NCI-H2196 treated with DMSO at 0.1 percent for 48 hours (cell line): ENCODE results near the gene UBE3B.

Experiments
- DNase-seq: peaks from one replicate; lab custom pipeline; 2025; ENCODE audit not compliant: unreplicated experiment; lab: John Stamatoyannopoulos, UW

UBE3B gene

DNA sequence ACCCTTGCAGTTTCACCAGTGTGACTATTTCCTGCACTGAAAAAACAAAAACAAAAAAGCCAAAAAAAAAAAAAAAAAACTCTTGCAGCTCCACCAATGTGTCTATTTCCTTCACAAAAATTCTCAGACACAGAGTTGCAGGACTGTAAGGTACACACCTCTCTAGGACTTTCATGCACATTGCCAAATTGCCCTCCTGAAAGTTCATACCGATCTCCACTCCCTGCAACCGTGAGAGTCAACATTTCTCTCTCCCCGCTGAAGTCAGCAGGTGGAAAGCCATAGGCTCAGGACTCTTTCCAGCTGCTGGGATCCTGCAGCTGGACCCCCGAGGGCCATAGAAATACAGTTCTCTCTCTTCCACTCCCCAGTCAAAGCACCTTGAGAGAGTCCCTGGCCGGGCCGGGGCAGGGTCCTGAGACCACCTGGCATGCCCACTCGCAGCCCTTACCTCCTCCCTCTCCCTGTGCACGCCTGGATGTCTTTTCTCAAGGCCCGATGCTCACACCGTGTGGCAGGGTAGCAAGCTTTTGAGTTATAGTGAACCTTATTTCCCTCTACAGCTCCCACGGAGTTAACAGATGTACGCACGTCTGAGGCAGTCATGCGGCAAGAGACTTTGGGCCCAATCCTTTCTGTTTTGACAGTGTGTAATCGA, 72.3 kb downstream of the UBE3B start:
- no peak for DNase-seq

DNA sequence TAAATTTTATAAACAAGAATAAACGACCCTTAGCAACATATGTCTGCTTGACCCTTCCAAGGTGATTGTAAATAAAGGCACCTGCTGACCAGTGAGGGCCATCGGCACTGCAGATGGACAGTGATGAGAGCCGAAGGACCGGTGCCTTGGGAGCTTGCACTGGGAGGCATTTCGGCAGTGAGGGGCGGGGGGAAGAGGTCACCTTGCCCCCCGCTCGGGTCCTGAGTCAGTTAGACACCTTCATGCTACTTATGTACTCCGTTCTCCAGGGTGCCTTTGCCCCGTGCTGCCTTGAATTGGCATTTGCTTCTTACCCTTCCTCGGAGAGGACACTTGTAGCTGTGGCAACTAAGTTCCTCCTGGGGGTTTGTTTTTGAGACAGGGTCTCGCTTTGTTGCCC, 72.8 kb downstream of the UBE3B start:
- DNase-seq = no peak

DNA sequence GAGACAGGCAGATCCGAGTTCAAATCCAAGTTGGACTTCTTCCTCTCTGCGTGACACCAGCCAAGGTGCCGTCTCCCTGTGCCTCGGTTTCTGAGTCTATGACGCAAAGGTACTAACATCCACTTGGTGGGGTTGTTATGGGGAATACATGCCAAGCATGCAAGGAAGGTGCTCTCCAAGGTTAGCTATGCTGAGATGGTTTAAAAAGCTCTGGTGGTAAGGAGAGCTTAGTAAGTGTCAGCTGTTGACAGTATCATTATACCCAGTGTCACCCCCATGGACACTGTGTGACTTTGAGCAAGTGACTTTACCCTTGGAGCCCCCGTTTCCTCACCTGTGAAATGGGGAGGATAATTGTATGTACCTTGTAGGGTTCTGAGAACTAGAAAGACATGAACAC, 73.7 kb downstream of the UBE3B start:
- DNase-seq = no peak

DNA sequence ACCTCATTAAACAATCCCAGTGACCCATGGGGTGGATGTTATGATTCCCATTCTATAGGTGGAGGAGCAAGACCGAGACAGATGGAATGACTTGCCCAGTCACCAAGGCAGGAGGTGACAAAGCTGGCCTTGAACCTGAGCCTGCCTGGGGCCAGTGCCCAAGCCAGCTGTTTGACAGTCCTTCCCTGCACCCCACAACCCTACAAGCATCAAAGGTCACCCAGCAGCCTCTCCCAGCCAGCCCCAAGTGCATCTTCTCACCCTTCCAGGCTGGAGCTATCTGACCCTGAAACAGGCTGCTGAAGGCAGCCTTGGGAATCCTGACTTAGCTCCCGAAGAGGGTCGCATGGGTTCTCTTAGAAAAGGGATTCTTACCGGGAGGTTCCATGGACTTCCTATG, 75.5 kb downstream of the UBE3B start:
- DNase-seq = no peak

DNA sequence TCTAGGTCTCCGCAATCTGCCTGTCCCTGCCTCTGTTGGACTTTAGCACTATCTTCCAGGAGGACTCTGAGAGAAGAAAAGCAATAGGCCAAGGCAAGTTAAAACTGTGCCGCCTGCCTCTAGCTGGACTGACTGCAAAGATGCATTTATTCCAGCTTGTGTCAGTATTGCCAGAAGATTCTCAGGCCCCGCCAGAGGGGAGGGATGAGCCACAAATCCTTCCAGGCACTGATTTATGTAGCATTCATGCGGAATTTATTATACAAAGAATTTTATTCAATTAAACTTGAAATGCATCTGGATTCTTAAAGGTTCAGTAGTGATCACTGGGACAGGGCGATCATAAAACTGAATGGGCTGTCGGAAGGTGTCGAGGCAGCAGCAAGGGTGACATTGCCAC, 76.0 kb downstream of the UBE3B start:
- no peak for DNase-seq

DNA sequence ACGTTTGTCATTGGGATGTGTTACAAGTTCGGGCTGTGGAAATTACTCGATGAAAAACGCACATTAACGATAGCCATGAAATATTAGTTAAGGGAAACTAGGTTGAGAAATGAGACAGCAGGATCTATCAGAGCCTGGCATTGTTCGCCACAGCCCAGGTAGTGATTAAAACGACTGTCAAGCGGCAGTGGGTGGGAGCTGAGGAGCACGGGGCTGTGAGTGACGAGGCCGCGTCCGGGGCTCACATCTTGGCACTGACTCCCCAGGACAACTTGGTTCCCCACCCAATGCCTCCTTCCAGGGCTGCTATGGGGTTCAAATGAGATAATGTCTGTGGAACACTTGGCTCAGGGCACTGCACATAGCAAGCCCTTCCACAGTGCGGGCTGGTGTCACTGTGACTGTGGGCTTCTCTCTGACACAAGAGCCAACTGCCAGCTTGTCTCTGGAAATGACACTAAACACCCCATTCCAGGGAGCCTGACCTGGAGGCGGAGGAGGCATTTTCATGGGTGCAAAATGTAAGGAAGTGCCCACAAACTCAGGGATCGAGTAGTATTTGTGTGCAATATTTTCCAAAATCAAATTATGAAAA, 76.6 kb downstream of the UBE3B start:
- no peak for DNase-seq

DNA sequence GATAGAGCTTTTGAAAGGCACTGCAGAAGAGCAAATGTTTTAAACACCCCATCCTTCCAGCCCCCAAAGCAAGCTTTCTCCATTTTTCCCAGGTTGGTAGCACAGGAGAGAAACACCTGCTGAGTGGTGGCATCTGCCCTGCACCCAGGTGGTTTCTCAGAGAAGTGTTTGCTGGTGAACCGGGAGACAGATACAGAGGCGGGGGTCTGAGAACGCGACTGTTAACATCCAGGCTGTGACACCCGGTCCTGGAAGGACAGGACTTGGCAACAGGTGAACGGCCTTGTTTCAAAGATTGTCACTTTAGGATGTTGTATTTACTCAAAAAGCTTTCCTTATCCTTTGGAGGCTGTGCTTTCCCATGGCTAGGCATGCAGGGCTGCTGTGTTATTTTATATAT, 77.3 kb downstream of the UBE3B start:
- DNase-seq = no peak

DNA sequence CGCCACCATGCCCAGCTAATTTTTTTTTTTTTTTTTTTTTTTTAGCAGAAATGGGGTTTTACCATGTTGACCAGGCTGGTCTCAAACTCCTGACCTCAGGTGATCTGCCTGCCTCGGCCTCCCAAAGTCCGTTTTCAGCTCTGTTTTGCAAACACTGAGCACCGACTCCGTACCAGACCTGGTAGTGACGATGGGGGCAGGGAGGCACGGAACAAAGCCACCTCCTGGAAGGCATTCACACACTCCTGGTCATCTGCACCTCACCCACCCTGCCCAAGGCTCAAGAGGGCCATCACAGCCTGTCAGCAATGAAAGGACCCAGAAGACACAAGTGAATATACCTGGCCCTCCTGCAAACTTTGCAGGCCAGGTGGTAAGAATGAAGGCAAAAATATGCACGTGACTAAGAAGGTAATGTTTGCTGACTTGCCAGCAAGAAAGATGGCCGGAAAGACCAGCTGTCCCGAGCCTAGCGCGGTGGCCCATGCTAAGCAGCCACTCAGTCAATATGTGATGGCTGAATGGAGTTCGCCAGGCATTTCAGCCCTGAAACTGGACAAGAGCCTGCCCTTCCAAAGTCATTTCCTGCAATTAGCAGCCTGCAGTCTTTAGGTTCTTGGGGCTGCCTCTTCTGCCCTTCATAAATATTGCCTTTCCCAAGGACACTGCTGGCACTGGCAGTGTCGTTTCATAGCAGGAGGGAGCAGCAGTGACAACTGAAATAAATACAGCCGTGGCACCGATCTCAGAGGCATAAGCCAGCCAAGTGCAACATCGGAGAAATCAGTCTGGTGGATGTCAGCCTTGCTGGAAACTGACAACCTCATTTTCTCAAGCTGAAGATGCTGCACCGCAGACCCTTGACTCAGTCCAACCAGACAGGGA, 78.2 kb downstream of the UBE3B start:
- no peak for DNase-seq

DNA sequence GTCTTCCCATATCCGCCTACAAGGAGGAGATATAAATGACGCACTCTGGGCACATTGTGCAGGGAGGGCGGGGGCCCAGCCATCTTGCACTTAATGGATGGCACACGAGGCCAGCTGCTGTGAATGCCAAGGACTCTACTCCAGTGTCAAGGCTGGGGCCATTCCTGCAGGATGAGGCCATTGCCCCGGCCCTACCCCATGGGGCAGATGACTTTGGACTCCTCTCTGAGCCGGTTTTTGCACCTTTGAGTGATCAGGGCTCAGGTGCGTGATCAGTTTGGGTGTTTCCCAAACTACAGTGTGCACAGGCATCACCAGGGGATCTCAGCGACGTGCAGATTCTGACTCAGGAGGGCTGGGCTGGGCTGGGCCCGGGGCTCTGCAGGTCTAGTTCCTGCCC, 79.8 kb downstream of the UBE3B start:
- DNase-seq = no peak

DNA sequence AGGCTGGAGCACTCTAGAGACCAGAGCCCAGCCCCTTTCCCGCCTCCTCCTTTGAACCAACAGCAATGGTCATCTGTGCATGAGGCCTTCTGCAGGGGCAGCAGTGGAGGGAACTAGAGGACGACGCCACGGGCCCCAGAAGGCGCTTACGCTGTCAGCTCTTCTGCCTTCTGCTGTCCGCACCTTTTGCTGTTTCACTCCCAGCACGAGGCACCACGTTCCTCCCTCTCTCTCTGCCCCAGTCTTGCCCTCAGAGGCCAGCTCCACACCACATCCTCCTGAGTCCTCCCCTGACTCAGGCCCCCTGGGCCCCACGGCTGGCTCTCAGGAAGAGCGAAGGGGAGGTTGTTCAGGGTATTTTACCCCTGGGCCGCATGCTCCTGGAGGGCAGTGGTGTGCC, 80.4 kb downstream of the UBE3B start:
- DNase-seq = no peak

DNA sequence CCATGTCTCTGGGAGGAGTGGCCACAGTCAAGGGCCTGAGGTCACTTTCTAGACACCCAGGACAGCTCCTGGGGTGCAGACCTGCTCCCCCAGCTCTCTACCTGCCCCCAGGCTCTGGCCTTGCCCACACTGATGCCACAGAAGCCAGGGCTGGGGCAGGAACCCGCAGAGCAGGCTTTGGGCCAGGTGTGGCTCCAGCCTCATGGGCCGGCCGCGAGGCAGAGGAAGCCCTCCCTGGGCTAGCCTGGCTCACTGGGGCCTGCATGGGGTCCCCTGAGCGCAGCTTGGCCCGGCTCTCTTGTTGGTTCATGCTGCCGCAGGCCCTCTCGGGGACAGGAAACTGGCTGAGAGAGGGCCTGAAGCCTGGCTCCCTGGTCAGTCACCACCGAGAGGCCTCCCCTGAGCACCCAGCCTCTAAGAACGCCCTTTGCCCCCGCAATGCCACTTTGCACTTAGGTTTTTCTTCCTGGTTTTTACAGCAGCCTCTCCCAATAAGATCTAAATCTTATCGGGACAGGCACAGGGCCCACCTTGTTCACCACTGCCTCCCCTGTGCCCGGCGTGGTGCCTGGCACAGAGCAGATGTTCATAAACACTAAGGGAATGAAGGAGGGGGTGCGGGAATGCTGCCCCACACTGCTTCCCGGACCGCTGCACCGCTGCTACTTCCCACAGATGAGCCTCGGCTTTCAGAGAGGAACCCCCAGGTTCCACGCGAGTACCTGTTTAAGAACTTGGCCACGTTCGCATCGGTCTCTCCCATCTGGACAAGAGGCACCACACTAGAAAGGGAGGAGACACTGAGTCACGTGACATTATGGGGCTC, 81.2 kb downstream of the UBE3B start:
- no peak for DNase-seq

DNA sequence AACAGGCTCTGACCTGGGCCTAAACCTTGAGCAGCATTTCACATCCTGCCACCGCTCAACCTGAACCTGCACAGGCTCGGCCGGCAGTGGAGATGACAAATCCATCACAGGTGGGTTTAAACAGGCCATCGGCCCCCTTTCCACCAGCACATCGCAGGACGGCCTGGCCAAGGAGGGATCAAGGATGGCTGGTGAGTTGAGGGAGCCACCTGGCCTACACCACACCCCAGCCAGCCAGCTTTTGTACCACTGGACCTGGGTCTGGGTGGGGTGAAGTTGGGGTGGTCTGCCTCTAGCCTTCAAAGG, 81.7 kb downstream of the UBE3B start:
- DNase-seq = no peak

DNA sequence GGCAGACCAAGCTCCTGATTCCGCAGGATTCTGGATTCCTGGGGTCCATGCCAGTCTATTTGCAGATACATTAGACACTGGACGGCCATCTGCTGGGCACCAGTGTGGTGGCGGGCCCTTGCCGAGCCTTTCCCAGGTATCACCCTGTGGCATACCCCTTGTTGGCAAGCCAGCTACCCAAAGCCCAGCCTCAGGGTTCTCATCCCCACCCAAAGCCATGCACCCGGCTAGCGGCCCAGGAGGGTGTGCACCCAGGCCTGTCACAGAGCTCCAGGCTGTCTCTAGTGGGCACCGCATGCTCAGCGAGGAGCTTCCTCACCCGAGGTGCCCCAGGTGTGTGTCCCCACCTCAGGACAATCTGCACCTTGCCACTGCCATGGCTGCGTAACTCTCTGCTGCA, 82.2 kb downstream of the UBE3B start:
- DNase-seq = no peak

DNA sequence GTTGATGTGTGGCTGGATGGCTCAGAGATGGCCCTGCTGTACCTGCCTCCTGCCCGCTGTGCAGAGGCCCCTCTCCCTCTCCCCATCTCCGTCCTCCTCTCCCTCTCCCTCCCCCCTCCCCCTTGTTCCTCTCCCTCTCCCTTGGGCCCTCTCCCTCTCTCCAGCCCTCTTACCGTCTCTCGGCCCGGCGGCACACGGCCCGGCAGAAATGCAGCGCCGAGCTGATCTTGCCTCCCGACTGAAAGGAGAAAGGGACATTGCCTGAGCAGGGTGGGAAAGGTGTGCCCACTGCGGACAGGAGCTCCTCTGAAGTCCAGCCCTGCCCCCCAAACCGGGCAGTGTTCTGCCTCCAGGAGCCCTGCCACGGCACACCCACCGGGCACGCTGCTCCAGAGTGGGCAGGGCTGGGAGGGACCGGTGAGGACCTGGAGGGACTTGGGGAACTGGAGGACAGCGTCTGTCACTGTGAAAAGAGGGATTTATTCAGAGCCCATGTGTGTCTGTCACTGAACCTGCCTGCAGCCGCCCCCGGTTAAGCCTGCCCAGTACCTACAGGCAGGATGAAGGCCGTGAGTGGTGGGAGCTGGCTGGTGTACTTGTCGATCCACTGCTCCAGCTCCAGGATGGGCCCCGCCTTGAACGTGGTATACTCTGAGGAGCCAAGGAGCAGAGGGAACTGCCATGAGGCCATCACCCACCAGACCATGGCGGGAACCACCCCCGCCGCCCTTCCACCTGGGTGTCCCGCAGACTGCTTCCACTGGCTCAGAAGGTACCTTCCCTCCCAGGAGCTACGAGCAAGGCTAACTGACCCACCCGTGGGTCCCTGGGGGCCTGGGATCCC, 83.7 kb downstream of the UBE3B start:
- no peak for DNase-seq

DNA sequence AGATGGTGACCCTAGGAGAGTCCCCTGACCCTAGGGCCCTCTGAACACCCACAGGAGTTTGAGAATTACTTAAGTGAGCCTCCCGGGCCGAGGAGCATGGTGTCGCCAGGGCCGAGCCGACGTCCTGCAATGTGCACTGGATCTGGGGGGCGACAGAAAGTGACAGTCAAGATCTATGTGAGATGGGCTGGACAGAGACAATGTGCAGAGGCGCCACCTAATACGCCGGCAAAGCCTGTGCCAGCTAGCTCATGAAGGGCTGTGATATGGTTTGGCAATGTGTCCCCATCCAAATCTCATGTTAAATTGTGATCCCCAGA, 84.2 kb downstream of the UBE3B start:
- DNase-seq = no peak

DNA sequence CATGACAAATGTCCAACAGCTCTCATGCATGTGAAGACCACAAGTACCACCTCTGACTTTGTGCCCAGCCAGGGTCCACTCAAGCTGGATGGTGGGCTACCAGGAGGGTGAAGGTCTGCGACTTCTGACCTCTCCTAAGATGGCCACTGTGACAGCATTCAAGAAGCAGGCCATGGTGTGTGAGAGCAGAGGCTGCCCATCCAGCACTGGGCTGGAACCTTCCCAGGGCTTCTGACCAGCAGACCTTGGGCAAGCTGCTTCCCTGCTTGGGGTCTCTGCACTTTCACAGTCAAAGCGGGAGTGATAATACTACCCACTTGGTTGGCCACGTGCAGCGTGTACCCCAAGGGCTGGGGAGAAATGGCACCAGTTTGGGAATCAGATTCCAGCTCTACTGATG, 85.4 kb downstream of the UBE3B start:
- DNase-seq = no peak

DNA sequence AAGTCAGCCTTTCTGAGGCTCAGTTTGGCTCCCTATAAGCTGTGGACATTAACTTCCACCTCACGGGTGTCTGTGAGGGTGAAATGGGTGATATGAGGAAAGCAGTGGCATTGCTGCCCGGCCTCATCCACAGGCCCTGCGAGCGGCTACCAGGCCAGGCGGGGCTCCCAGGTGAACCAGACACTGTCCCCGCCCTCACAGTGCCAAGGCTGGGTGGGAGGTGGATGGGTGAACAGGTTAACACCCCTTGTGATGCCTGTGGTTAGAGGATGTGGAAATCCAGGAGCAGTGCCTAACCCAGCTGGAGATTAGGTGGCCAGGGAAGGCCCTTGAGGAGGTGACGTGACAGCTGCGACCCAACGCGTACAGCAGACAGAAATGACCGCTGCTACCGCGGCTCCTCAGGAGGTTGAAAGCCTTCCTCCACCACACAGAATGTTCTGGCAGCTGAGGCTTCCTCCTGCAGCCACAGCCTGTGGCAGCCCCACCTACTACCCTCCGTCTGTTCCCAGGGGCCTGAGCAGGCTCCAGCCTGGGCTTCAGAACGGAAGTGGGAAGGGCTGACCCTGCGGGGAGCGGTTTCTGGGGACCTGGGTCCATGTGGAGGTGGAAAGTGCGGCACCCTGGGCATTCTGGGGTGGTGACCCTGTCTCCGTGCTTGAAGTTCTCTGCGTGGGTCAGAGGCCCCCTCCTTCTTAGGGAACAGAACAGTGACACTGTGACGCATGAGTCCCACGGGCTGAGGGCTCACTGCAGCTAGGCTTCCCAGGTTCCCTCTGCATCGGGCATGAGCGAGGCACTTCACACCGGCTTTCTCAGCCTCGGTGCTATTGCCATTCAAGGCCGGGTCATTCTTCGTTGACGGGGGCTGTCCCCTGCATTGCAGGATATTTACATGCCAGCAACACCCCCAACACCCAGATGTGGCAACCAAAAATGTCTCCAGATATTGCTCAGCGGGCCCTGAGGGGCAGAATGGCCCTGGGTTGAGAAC, 86.2 kb downstream of the UBE3B start:
- DNase-seq = no peak

DNA sequence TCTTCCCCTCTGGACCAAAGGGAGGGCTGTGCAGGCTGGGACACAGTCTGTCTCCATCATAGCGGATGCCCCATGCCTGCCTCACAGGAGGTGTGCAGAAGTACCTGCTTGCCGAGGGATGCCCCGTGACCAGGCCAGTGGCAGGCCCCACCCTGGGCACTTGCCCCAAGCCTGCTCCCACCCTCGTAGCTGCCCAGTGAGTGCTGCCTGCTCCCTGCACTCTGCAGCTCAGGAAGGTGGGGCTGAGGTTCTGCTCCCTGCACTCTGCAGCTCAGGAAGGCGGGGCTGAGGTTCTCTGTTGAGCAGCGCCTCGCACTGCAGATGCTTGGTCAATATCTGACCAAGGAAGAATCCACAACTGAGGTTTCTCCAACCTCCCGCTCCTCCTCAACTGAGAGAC, 89.0 kb downstream of the UBE3B start:
- DNase-seq = no peak

DNA sequence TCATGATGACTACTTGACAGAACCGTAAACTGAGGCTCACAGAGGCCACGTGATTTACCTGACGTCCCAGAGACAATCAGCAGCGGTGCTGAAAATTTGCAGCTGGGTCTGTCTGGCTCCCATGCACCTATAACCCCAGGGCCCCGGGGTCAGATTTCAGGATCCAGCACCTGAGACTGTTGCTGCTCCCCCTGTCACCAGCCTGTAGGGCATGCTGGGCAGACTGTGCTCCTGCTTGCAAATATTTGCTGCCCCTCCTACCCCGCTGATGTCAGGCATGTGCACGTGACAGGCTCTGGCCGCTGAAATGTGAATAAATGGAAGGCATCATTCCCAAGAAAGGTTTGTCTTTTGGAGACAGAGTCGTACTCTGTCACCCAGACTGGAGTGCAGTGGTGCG, 89.9 kb downstream of the UBE3B start:
- DNase-seq = no peak

DNA sequence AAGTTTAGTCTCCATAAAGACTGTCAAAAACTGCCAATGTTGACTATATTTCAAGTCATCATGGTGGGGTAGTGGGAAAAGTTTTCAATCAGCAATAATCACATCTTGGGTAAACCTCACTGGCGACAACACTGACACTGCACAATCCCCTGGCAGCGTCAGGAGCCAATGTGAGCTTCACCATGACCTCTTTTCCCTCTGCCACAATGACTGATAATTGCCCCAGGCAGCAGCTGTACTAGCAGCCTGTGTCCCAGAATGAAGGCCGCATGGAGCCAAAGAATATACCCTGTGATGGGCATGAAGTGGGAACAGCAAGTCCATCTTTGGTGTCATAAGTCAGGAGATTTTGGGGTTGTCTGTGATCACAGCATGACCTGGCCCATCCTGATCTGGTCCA, 90.5 kb downstream of the UBE3B start:
- no peak for DNase-seq
